GM19043 (cell line): ENCODE data around the gene CBFA2T2.
A peak's percentile ranks its signal among the peaks of the same experiment; 100 is the strongest.

Source experiments
- ATAC-seq: cut with Tn5 transposase; IDR thresholded peaks from one replicate; pipeline ENCODE4 v1.9.1; 2021; ENCODE audit warnings: low read depth; ENCODE audit not compliant: unreplicated experiment

Gene CBFA2T2

DNA sequence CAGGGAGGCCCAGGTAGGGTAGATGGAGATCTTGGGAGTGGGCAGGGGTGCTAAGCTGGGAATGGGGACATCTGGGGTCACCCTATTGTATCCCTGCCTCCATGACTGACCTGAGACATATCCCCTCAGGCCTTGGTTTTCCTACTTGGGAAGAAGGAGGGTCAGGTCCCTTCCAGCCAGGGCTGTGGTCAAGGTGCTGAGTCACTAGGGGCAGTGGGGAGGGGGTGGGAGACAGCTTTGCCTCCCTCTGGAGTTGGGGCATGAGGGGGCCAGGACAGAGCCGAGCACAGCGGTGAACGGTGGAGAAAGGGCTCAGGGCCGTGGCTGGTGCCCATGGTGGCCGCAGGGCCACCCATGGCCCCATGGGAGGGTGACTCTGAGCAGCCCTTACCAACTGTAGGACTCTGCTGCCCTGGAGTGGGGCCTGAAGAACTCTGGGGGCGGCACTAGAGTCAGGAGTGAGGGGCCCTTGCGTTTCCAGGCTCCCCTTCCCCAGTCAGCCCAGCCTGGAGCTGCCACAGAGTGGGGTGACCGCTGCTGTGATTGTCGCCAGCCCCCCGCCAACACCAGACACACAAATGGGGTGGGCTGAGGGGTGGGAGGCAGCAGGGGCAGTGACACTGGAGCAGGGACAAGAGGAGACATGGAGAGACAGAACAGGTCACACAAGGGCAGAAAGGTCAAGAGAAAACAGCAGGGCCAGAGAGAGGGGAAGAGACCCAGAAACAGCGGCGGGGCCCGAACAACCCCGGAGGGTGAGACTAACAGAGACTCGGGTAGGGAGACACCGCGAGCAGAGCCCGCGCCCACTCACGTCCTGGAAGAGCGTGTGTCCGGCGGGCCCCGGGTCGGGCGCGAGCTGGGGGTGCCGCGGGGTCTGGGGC is 183.8 kb downstream of the CBFA2T2 start:
- no peak for ATAC-seq

DNA sequence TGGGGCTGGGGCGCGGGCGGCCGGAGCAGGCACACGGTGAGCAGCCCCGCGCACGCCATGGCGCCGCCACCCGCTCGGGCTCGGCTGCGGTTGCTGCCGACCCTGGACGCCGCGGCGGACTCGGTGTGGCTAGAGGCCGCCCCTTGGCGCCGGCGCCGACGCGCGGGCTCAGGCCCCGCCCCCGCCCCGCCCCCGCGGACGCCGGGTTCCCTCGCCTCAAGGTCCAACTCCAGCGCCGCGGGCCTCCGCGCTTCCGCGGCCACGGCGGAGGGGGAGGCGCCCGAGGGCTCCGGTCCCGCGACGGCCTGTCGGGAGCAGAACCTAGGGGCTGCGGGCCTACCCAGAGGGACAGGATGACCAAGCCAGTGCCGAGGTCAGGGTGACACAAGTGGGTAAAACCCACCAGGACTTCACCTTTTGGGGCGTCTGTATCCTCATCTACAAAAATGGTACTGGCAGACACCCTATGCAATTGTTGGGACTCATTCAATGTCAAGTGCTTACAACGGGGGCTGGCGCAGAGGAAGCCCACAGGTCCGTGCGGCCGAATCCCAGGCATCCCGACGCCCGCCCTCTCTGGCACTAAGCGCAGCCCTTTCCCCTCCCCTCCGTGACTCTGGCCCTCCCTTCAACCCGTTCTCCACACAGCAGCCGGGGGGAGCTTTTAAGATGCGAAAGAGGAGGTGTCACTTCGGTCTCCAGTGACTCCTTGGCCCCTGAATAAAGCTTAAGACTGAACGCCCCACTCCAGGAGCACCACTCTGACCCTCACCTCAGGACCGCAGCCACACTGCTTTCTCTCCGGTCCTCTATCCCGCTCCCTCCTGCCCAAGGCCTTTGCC is 184.6 kb downstream of the CBFA2T2 start, which contains the start of gene NECAB3:
TSS of gene NECAB3 (minus strand) at position 135 of the 842 bp plus-strand sequence. CDS start at position 59, 76 bp downstream.
- peak; percentile 73 for ATAC-seq

DNA sequence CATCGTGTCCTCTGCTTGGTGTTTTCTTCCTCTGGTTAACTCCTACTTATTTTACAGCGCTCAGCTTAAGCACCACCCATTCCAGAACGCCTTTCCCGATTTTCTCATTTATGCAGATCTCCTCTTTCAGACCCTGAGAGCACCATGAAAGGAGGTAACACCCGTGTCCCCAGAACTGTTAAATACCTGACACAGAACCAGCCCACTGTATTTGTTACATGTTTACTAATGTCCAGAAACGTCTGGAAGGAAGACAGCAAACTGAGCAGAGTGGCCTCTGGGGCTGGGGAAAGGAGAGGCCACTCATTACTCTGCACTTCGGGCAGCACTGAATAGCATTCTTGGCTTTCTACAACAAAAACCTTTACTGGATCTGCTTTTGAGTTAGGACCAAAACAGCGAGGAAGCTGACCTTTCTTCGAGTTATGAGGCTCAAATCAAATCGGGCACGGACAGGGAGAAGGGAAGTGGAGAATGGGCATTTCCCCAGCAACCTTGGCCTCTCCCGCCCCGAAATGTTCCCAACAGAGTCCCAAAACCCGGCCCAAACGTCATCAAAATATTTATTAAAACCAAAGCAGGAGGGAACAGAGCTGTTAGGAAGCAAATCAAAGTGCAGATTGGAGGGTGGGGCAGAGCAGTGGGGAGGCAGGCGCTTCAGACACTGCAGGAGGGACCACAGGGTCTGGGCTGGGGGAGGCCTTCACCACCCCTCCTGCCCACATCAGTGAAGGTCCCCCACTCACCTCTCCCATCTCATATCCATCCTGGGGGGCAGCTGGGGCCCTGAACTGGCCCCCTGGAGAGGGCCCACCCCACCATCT is 185.5 kb downstream of the CBFA2T2 start:
- ATAC-seq: no peak

DNA sequence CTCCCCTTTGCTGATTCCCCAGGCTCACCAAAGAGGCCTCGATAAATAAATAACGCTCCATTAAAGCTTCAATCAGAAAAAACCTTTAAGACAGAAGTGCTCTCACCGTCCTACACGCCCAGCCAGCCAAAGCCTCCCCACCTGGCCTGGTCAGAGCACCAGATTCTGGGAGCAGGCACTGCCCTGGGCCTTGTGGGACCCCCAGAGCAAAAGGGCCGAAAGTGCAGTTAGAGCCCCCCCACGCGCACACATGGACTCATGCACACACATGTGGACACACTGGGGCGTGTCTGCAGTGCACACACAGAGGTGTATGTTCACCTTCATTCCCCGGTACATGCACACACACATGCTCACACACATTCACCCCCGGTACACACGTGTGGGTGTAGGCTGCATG is 186.2 kb downstream of the CBFA2T2 start:
- ATAC-seq: no peak

DNA sequence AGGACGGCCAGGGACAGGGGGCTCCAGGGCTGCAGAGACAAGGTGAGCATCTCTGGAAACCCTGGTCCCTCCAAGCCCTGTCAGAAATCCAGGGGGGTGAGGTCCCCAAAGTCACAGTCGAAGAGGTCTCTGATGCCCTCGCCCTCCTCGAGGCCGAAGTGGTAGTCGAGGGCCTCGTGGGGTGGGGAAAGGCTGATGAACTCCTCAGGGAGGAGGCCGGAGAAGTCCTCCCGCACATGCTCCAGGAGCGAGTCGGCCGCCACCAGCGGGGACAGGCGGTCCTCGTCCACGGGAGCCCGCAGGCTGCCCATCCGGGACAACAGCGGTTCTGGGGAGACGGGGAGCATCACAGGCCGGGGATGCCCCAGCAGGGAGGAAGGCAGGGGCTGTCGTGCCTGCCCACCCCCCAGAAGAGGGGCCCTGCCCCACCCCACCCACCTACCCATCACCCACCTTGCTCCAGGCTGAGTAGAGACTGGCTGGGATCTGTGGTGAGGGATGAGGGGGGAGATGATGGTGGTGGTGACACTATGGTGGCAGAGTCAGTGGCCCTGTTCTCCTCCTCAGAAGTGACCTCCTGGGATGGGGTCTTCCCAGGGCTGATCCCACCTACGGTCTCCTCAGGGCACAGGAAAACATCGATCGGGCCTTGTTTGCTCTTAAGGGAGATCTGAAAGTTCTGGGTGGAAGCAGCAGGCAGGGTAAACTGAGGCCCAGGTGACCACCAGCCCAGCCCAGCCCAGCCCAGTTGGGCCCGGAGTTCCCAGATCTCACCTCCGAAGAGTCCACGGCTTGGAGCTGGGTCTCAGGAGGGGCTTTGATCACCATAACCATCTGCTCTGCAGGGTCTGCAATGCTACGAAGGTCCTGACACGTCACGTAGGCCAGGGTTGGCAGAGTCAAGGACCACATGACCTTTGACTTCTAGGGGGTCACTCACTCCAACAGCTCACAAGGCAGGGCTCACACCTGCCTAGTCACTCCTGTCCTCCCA is 187.1 kb downstream of the CBFA2T2 start:
- no peak for ATAC-seq

DNA sequence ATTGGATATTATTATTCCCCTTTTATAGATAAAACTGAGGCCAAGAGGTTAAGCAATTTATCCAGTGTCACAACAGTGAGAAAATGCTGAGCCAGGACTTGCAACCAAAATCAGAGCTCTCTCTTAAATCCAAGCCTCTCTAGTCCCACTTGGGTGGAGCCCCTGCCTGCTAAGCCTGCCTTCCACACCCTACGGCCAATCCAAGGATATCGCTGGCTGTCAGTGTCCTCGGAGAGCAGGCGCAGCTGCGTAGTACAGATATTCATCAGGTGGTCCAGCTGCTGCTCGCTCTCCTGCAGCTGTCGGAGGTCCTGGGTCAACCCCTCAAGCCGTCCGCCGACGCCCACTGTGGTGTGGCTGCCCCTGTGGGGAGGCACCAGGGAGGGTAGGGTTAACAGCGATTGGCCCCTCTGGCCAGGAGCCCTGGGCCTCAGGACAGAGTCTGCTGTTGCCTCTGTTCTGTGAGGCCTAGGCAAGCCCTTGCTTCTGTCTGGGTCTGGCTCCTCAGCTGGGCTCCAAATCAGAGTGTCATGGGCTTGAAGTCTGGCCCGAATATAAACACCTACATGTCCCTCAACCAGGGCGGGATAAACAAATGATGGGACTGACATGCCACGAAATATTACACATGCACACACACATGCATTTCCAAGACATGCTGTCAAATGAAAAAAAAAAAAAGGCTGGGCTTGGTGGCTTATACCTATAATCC is 188.3 kb downstream of the CBFA2T2 start:
- no peak for ATAC-seq

DNA sequence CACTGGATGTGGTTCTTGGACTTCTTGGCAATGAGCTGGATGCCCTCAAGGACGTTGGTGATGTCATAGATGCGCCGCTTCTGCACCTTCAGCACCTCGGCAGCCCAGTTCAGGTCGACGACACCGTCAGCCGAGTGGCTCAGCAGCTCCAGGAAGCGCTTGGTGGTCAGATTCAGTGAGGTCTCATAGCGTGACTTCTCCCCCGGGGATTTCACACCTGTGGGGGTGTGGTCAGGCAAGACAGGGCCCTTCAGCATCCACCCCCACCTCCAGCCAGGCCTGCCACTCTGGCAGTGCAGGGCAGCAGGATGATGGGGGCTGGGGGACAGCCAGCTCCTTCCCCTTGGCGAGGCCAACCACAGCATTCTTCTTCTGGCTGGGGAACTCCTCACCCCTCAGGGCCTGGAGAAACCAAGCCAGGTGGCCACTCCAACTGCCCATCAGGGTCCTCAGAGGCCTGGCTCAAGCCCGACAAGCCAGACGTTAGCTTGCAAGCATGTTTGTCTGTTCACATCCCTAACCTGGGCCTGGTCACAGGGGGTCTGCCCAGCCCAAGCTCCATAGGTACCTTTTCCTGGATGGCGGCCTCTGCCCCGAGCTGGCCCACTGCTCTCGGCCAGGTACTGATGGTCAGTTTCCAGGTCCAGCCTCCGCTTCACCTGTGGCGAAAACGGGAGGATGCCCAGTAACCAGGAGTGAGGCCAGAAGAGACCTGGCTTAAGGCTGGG is 190.0 kb downstream of the CBFA2T2 start:
- peak; percentile 69 for ATAC-seq

DNA sequence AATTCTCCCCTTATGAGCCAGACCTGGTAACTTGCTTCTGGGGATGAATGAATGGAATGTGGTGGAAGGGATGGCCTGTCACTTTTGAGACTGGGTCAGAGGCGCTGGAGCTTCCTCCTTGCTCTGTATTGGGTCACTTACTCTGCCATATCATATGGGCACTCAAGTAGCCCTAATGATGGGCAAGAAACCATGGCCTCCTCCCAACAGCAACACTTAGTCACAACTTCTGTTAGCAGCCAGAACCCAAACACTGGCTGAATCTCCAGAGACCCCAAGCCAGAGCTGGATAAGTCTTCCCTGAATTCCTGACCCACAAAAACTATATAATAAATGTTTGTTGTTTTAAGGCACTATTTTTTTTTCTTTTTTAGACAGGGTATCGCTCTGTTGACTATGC is 190.8 kb downstream of the CBFA2T2 start:
- ATAC-seq: no peak

DNA sequence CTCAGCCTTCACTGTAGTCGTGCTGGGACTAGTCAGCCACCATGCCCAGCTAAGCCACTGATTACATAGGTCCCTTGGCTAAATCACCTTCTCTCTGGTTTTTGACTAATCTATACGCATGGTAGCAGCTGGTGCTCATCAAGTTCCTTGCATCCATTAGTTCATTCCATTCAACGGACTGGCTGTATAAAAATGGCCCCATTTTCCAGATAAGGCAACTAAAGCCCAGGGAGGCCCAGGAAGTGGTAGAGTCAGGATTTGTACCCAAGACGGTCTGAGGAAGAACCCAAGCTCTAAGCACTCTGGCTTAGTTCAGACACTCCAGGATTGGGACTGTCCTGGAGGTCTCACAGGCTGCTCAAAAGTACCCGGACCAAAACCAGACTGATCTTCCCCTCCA is 191.4 kb downstream of the CBFA2T2 start:
- no peak for ATAC-seq

DNA sequence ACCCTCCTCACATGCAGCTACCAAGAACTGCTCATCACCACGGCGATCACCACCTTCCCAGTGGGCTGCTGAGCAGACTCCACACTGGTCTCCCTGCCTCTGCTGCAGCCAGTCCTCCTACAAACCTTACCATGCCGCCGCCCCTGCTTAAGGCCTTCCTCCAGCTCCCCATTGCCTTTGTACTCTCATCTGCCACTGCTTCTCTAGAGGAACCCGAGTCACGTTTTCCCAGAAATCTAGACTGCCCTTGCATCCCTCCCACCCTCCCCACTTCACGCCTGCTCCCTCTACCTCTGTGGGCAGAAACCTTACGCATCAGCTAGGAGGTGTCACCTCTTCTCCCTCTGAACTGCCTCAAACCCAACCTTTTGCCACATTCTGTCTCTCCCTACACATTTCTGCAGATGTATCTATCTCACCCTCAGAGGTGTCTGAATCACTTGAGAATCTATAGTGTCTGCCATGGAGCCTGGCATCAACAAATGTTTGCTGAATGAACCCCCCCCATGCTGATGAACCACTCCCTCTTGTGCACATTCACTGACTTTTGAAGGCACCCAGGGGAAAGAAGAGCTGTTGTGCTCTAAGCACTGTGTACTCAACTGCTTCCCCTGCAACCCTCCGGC is 191.9 kb downstream of the CBFA2T2 start:
- ATAC-seq: no peak

DNA sequence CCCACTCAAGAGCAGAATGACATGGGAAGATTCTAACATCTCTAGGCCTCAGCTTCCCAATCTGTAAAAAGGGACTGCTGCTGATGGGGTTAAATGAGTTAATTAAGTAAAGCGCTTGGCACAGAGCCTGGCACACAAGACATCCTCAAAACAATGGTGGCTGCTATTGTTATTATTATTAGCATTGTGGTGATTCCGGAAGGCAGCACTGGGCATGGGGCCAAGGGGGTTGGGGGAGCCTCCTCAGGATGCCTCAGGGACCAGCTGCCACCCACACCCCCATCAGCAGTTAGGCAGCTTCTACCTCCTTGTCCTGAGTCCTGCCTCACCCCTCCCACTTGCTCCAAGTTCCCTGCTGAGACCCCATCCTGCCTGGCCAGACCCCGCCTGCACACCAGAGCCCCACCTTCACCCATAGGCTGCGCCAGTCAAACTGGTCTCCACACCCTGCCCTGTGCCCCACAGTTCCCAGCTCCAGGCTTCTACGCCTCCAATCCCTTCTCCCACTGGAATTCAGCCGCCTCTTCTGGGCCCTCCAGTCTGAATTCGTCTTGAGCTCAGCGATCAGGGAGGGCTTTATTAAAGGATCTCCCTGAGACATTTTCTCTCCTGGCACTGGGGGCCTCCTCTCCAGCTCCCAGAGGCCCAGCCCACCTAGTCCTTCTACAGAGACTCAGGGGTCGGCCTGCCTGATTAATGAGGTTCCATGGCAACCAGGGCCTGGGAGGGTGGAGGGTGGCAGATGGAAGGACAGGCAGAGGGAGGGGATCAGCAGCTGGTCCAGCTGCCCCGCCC is 194.8 kb downstream of the CBFA2T2 start:
- ATAC-seq: no peak

DNA sequence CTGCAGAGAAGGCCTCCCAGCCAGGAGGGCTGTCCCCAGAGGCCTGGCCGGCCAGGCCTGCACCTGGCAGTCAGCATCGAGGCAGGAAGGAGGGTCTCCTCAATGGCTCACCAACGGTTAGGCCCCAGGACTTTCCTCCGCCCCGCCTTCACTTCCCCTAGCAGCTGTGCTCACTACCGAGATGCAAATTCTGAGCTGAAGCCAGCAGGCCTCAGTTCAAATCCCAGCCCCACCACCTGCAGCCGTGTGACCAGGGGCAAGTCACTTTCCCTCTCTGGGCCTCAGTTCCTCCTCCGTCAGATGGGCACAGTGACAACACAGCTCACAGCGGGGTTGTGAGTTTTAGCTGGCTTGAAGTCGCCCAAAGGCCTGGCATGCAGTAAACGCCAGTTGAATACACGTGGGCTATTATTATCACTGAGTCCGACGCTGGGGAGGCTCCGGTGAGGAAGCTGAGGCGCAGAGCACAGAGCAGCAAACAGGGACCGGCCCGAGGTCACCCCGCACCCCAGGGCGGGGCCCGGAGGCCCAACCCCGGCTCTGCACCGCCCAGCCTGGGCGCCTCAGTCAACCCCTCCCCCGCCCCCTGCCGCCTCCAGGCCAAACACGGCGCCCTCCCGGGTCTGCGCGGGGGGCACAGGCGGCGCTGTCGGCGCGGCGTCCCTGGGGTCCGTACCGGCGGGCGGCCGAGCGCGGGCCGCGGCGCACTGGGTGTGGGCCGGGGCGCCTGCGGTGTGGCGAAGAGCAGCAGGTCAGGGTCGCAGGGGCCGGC is 195.6 kb downstream of the CBFA2T2 start:
- peak; percentile 43 for ATAC-seq

DNA sequence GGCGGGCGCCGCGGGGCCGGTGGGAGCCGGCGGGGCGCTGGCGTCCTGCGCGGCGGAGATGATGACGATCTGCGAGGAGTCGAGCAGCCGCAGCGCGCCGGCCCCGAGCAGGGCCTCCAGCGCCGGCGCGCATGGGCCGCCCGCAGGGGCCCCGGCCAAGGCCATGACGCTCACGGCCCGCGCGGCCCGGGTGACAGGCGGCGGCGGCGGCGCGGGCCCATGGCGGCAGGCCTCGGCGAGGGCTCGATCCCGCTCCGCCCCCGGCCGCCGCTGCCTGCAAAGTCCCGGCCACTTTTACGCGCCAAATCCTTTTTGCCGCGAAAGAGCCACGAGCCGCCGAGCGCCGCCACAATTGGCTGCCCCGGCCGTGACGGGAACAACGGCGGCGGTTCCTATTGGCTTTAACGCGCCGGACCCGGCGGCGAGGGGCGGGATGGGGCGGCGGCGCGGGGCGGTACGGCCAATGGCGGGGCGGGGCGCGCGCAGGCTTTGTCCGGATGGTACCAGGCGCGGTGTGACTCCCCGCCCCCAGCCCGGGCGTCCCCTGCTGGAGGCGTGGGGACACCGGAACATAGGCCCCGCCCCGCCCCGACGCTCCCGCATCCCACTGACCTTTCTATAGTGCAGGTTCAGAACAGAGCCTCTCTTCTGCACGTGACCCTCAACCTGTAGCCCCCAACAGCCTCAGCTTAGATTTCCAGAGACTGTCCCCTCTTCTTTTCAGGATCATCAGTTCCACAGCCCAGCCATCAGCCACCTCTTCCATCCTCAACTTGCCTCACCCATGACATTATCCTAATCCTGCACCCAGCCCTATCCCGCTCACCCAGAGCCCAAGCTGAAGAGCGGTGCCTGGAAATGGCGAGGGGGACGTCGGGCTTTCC is 196.4 kb downstream of the CBFA2T2 start, which contains the start of gene E2F1:
TSS of gene E2F1 (minus strand) at position 286 of the 884 bp plus-strand sequence. CDS start at position 165, 121 bp downstream.
- peak; percentile 67 for ATAC-seq

DNA sequence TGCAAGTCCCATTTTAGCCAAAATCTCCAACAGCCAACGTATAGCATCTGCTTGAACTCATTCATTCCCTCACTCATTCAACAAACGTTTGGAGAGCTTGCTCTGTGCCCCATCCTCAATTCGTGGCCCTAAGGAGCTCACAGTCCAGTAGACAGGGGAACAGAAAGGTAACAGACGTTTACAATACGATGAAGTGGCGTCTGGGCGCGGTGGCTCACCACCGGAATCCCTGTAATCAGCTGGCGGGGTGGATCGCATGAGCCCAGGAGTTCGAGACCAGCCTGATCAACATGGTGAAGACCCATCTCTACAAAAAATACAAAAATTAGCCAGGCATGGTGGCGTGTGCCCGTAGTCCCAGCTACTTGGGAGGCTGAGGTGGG is 197.1 kb downstream of the CBFA2T2 start:
- ATAC-seq: no peak

DNA sequence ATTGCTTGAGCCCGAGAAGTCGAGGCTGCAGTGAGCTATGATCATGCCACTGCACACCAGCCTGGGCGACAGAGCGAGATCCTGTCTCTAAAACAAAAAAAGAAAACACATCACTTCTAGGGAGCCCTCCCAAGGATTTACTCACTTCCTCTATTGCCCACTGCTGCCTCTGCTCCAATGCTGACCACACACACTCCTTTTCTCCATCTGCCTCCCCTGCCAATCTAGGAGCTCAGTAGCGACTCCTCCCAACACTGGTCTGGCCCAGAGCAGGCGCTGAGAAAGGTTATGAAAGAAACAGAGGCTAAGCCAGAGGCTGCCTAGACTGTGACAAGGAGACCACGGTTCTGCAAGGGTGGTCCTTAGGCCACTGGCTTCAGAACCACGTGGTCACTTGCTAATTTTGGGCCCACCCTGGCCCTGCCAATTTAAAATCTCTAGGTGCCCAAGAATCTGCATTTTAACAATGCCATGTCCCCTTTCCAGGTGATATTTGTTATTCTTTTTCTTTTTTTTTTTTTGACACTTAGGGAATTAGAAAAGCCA is 197.5 kb downstream of the CBFA2T2 start:
- ATAC-seq: no peak
